OCI-LY3 (cell line): ENCODE measurements around the gene ODAD2.

Experiments
- EZH2phosphoT487 ChIP-seq: fragments of 200-600 bp; shearing (Covaris generic); IDR thresholded peaks from 2 replicates; pipeline ENCODE4 v1.6.1; 2018; ENCODE audit warnings: antibody characterized with exemption, mixed run types, low read depth
- TF ChIP-seq, protein P1 (sequence below): fragments of 200-600, 300-600 bp; sonication (generic); IDR thresholded peaks from 2 replicates; pipeline ENCODE4 v1.5.1; 2014; ENCODE audit warnings: antibody characterized with exemption, low read length, low read depth

DNA sequence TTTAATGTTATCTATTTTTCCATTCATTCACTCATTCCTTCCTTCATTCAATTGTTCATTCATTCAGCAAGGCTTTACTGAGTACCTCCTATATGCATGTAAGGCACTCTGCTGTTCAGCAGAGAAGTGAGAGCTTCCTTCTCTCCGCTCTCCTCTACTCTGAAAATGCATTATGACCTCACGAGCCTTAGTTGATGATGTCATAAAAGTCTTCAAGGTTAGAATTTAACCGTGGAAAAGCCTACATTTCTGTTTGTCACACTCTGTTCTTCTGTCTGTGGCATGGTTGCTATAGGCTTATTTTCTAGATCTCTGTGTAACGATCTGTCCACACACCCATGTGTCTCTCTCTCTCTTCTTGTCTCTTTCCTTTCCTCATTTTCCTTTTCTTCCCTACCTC is 17.1 kb downstream of the ODAD2 start:
- TF ChIP-seq, protein P1, sequence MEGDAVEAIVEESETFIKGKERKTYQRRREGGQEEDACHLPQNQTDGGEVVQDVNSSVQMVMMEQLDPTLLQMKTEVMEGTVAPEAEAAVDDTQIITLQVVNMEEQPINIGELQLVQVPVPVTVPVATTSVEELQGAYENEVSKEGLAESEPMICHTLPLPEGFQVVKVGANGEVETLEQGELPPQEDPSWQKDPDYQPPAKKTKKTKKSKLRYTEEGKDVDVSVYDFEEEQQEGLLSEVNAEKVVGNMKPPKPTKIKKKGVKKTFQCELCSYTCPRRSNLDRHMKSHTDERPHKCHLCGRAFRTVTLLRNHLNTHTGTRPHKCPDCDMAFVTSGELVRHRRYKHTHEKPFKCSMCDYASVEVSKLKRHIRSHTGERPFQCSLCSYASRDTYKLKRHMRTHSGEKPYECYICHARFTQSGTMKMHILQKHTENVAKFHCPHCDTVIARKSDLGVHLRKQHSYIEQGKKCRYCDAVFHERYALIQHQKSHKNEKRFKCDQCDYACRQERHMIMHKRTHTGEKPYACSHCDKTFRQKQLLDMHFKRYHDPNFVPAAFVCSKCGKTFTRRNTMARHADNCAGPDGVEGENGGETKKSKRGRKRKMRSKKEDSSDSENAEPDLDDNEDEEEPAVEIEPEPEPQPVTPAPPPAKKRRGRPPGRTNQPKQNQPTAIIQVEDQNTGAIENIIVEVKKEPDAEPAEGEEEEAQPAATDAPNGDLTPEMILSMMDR: no peak
- no peak for TF ChIP-seq EZH2phosphoT487
